ENCODE results near the gene GNG12.
"Not testable (repeated sequence)": the region's sequence is repeated elsewhere in the genome, so short reads cannot be mapped to it uniquely, and the experiment has no call there.

GNG12 gene

GRCh38 chr1:67749844-67750690, 83.2 kb downstream of the GNG12 start:
- FAIRE-seq = no peak

- no peak for FAIRE-seq
Measured at GRCh38 chr1:67749263-67749843, 83.9 kb downstream of the GNG12 start.

GRCh38 chr1:67748630-67749029, 84.6 kb downstream of the GNG12 start:
- FAIRE-seq = no peak

GRCh38 chr1:67747671-67748546, 85.4 kb downstream of the GNG12 start:
- no peak for FAIRE-seq

- FAIRE-seq = no peak
Measured at GRCh38 chr1:67745875-67746698, 87.2 kb downstream of the GNG12 start.

- no peak for FAIRE-seq
Measured at GRCh38 chr1:67743072-67743725, 90.1 kb downstream of the GNG12 start.

GRCh38 chr1:67741736-67742135, 91.5 kb downstream of the GNG12 start:
- FAIRE-seq = no peak

GRCh38 chr1:67741121-67741520, 92.1 kb downstream of the GNG12 start:
- FAIRE-seq = no peak

- no peak for FAIRE-seq
Measured at GRCh38 chr1:67740543-67740942, 92.7 kb downstream of the GNG12 start.

- FAIRE-seq = no peak
Measured at GRCh38 chr1:67739361-67739760, 93.9 kb downstream of the GNG12 start.

GRCh38 chr1:67738401-67738800, 94.9 kb downstream of the GNG12 start:
- FAIRE-seq = no peak

GRCh38 chr1:67737875-67738274, 95.4 kb downstream of the GNG12 start:
- no peak for FAIRE-seq

- no peak for FAIRE-seq
Measured at GRCh38 chr1:67736750-67737149, 96.5 kb downstream of the GNG12 start.

GRCh38 chr1:67735806-67736627, 97.2 kb downstream of the GNG12 start:
- FAIRE-seq = no peak

GRCh38 chr1:67735206-67735605, 98.1 kb downstream of the GNG12 start:
- FAIRE-seq = no peak

GRCh38 chr1:67734323-67734690, 99.0 kb downstream of the GNG12 start:
- FAIRE-seq = no peak

- no peak for FAIRE-seq
Measured at GRCh38 chr1:67733681-67734322, 99.5 kb downstream of the GNG12 start.

- FAIRE-seq = no peak
Measured at GRCh38 chr1:67732750-67733151, 100.5 kb downstream of the GNG12 start.

GRCh38 chr1:67731322-67731721, 101.9 kb downstream of the GNG12 start:
- no peak for FAIRE-seq

GRCh38 chr1:67730312-67730711, 103.0 kb downstream of the GNG12 start:
- FAIRE-seq = not testable (repeated sequence)

GRCh38 chr1:67729872-67730271, 103.4 kb downstream of the GNG12 start:
- no peak for FAIRE-seq
